Transverse colon (tissue), 4 donors: ENCODE results near the gene CEP250. TPM values are rescaled to one million over a fixed set of nuclear protein-coding genes. Genes with fewer than 3 reads are reported as not detected.

Source experiments
- DNase-seq: peaks from one replicate; pipeline ENCODE4 v3.0.0-alpha.2; 2019
- H3K27ac ChIP-seq, 4 donors: fragments of 200-600 bp; sonication (generic); 2 replicates each; pipeline ENCODE4 v1.5.1; 2016 to 2018; ENCODE audit warnings: inconsistent platforms in 4 of 4
- H3K27me3 ChIP-seq: fragments of 200-600 bp; sonication (generic); 2 replicates; pipeline ENCODE4 v1.5.1; 2017; ENCODE audit warnings: inconsistent platforms
- H3K36me3 ChIP-seq, 4 donors: fragments of 200-600 bp; sonication (generic); 2 replicates each; pipeline ENCODE4 v1.5.1; 2017 to 2019; ENCODE audit warnings: inconsistent platforms in 4 of 4
- H3K4me1 ChIP-seq, 4 donors: fragments of 200-600 bp; sonication (generic); 2 replicates each; pipeline ENCODE4 v1.5.1; 2017 to 2020; ENCODE audit warnings: inconsistent platforms in 4 of 4
- H3K4me3 ChIP-seq, 4 donors: fragments of 200-600 bp; sonication (generic); 1 replicate in 1 of 4; 2 replicates in 3 of 4; pipeline versions ENCODE4 v1.5.1 to v1.6.1; 2017 to 2019; ENCODE audit warnings: inconsistent platforms in 4 of 4
- H3K9me3 ChIP-seq, 2 donors: fragments of 200-600 bp; sonication (generic); 2 replicates each; pipeline ENCODE4 v1.5.1; 2017 to 2019; ENCODE audit warnings: inconsistent platforms in 2 of 2
- CTCF ChIP-seq, 5 experiments: fragments of 200-600 bp in 3 of 5; fragments of 450-650 bp in 2 of 5; sonication (generic) in 3 of 5; IDR thresholded peaks; 1 replicate in 2 of 5; 2 replicates in 3 of 5; pipeline ENCODE4 v1.5.1; 2016 to 2017; ENCODE audit warnings: antibody characterized with exemption in 5 of 5, inconsistent platforms in 3 of 5, mild to moderate bottlenecking in 2 of 5, moderate library complexity in 1 of 5
- EP300 ChIP-seq: sonication (generic); formaldehyde crosslinking; IDR thresholded peaks from one replicate; pipeline ENCODE4 v1.6.1; 2017; ENCODE audit warnings: antibody characterized with exemption, low read depth
- POLR2A ChIP-seq: fragments of 450-650 bp; IDR thresholded peaks from one replicate; pipeline ENCODE4 v1.6.1; 2016; ENCODE audit warnings: antibody characterized with exemption, mild to moderate bottlenecking, moderate library complexity
- POLR2AphosphoS5 ChIP-seq, 3 donors: sonication (generic); formaldehyde crosslinking; IDR thresholded peaks; one replicate each; pipeline ENCODE4 v1.6.1; 2016; ENCODE audit warnings: antibody characterized with exemption in 3 of 3
- WGBS, 2 donors: methylation state at CpG; one replicate each; pipeline ENCODE4 v1.1.5; 2018; ENCODE audit warnings: low coverage in 1 of 2; 5-methylcytosine and 5-hydroxymethylcytosine counted together
- in situ Hi-C, 4 donors: fragments of 200-750 bp; cut with MboI; loops; one replicate each; pipeline versions ENCODE4 v1.15.0 to v1.15.1; 2017; ENCODE audit warnings: low sequenced_read_pairs in 3 of 4, low pct_ligation_motif_present in 1 of 4, low pct_unique_long_range_greater_than_20kb in 1 of 4
- intact Hi-C: fragments of 100-400 bp; cut with DNase I; formaldehyde crosslinking; loops from one replicate; pipeline ENCODE4 v1.15.1; 2023; ENCODE audit warnings: low total_unique reads
- total RNA-seq, 4 donors: library from RNA; depleted of rRNA; stranded (reverse); fragments of >200 nt; gene quantifications; one replicate each; pipeline ENCODE4 v1.1.0, GENCODE V29; 2016

CEP250 gene
- total RNA-seq, 4 donors from 2014 or later, result 22.8 to 38.6 (median 28.7) TPM

- intact Hi-C loops, result no loop called here
- TF ChIP-seq POLR2AphosphoS5 (IDR thresholded peaks at IDR 0.05), result no peak
- no peak for TF ChIP-seq CTCF (IDR thresholded peaks at IDR 0.05)
- no peak for TF ChIP-seq EP300
- no peak for TF ChIP-seq POLR2A
- Histone ChIP-seq H3K27me3 (no peaks in the 10 kb centered on the region), H3K9me3 (no peaks in the 10 kb centered on the region), H3K27ac (no peak overlapping the region), H3K36me3 (no peaks in the 10 kb centered on the region), H3K4me1 (peaks cover 0 to 6% (median 0%) of the 10 kb centered on the region in 4 donors), H3K4me3 (no peak overlapping the region)
- 65% methylated on average over 10 of the region's 10 CpGs; no CpG with 5 or more reads in 1 of the 2 donors for WGBS, 2 donors
- in situ Hi-C loops, result no loop called here
- DNase-seq, result no peak
Measured at GRCh38 chr20:35560541-35560940, 105.1 kb downstream of the CEP250 start.

- in situ Hi-C loops (no loop called here), intact Hi-C loops (no loop called here)
- 34% methylated on average over 5 of the region's 7 CpGs; no CpG with 5 or more reads in 1 of the 2 donors for WGBS, 2 donors
- Histone ChIP-seq H3K9me3 (no peaks in the 10 kb centered on the region), H3K4me3 (no peak overlapping the region), H3K27me3 (no peaks in the 10 kb centered on the region), H3K36me3 (no peaks in the 10 kb centered on the region), H3K4me1 (peaks cover 0 to 6% (median 0%) of the 10 kb centered on the region in 4 donors), H3K27ac (no peak overlapping the region)
- peak; percentile 39 for DNase-seq
- TF ChIP-seq EP300, result no peak
- TF ChIP-seq POLR2A, result no peak
- no peak for TF ChIP-seq POLR2AphosphoS5 (IDR thresholded peaks at IDR 0.05)
- peak in 4 of 5 experiments; percentile 25 to 32 (median 27) for TF ChIP-seq CTCF (IDR thresholded peaks at IDR 0.05)
Measured at GRCh38 chr20:35561268-35561667, 105.9 kb downstream of the CEP250 start.

- no peaks in the 10 kb centered on the region for H3K9me3 ChIP-seq
- 47% methylated on average over 5 of the region's 5 CpGs; no CpG with 5 or more reads in 1 of the 2 donors for WGBS, 2 donors
- in situ Hi-C loops (no loop called here), intact Hi-C loops (no loop called here)
- H3K27me3 ChIP-seq, result no peaks in the 10 kb centered on the region
- no peak overlapping the region for H3K4me3 ChIP-seq
- DNase-seq, result no peak
- peaks cover 0 to 6% (median 0%) of the 10 kb centered on the region in 4 donors for H3K4me1 ChIP-seq
- no peak for TF ChIP-seq POLR2AphosphoS5 (IDR thresholded peaks at IDR 0.05)
- no peak for TF ChIP-seq POLR2A
- TF ChIP-seq EP300, result no peak
- no peak for TF ChIP-seq CTCF (IDR thresholded peaks at IDR 0.05)
- H3K36me3 ChIP-seq, result no peaks in the 10 kb centered on the region
- H3K27ac ChIP-seq, result no peak overlapping the region
Measured at GRCh38 chr20:35561671-35562070, 106.3 kb downstream of the CEP250 start.

GRCh38 chr20:35562541-35563110 is 107.2 kb downstream of the CEP250 start:
- WGBS, 2 donors, result 92 to 100% methylated on average over 1 to 5 of the region's 10 CpGs
- TF ChIP-seq CTCF (IDR thresholded peaks at IDR 0.05), result no peak
- TF ChIP-seq POLR2AphosphoS5 (IDR thresholded peaks at IDR 0.05), result no peak
- intact Hi-C loops (no loop called here), in situ Hi-C loops (no loop called here)
- Histone ChIP-seq H3K36me3 (no peaks in the 10 kb centered on the region), H3K27me3 (no peaks in the 10 kb centered on the region), H3K9me3 (no peaks in the 10 kb centered on the region), H3K4me1 (peaks cover 0 to 6% (median 0%) of the 10 kb centered on the region in 4 donors), H3K27ac (no peak overlapping the region), H3K4me3 (no peak overlapping the region)
- no peak for DNase-seq
